Measurements from ENCODE around the gene TBC1D14. TPM values are rescaled to one million over a fixed set of nuclear protein-coding genes. Genes with fewer than 3 reads are reported as not detected.

Gene TBC1D14
- total and polyA plus RNA-seq, 2 of the 8 experiments (the other 6 are each of a cell fraction or from before 2014, with no cell fraction given), result 45.6 to 48.2 TPM

DNA sequence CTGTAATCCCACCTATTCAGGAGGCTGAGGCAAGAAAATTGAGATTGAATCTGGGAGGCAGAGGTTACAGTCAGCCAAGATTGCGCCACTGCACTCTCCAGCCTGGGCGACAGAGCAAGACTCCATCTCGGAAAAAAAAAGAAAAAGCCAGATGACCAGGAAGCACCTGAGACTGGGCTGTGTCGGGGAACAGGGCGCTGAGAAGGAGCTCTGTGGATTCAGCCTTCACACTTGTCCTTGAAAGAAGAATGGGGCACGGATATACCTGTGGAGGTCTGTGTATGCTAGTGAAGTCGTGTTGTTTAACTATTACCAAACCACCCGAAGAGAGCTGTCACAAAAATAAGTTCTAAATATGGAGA is 94.2 kb downstream of the TBC1D14 start (continued):
- TF ChIP-seq, protein P1, sequence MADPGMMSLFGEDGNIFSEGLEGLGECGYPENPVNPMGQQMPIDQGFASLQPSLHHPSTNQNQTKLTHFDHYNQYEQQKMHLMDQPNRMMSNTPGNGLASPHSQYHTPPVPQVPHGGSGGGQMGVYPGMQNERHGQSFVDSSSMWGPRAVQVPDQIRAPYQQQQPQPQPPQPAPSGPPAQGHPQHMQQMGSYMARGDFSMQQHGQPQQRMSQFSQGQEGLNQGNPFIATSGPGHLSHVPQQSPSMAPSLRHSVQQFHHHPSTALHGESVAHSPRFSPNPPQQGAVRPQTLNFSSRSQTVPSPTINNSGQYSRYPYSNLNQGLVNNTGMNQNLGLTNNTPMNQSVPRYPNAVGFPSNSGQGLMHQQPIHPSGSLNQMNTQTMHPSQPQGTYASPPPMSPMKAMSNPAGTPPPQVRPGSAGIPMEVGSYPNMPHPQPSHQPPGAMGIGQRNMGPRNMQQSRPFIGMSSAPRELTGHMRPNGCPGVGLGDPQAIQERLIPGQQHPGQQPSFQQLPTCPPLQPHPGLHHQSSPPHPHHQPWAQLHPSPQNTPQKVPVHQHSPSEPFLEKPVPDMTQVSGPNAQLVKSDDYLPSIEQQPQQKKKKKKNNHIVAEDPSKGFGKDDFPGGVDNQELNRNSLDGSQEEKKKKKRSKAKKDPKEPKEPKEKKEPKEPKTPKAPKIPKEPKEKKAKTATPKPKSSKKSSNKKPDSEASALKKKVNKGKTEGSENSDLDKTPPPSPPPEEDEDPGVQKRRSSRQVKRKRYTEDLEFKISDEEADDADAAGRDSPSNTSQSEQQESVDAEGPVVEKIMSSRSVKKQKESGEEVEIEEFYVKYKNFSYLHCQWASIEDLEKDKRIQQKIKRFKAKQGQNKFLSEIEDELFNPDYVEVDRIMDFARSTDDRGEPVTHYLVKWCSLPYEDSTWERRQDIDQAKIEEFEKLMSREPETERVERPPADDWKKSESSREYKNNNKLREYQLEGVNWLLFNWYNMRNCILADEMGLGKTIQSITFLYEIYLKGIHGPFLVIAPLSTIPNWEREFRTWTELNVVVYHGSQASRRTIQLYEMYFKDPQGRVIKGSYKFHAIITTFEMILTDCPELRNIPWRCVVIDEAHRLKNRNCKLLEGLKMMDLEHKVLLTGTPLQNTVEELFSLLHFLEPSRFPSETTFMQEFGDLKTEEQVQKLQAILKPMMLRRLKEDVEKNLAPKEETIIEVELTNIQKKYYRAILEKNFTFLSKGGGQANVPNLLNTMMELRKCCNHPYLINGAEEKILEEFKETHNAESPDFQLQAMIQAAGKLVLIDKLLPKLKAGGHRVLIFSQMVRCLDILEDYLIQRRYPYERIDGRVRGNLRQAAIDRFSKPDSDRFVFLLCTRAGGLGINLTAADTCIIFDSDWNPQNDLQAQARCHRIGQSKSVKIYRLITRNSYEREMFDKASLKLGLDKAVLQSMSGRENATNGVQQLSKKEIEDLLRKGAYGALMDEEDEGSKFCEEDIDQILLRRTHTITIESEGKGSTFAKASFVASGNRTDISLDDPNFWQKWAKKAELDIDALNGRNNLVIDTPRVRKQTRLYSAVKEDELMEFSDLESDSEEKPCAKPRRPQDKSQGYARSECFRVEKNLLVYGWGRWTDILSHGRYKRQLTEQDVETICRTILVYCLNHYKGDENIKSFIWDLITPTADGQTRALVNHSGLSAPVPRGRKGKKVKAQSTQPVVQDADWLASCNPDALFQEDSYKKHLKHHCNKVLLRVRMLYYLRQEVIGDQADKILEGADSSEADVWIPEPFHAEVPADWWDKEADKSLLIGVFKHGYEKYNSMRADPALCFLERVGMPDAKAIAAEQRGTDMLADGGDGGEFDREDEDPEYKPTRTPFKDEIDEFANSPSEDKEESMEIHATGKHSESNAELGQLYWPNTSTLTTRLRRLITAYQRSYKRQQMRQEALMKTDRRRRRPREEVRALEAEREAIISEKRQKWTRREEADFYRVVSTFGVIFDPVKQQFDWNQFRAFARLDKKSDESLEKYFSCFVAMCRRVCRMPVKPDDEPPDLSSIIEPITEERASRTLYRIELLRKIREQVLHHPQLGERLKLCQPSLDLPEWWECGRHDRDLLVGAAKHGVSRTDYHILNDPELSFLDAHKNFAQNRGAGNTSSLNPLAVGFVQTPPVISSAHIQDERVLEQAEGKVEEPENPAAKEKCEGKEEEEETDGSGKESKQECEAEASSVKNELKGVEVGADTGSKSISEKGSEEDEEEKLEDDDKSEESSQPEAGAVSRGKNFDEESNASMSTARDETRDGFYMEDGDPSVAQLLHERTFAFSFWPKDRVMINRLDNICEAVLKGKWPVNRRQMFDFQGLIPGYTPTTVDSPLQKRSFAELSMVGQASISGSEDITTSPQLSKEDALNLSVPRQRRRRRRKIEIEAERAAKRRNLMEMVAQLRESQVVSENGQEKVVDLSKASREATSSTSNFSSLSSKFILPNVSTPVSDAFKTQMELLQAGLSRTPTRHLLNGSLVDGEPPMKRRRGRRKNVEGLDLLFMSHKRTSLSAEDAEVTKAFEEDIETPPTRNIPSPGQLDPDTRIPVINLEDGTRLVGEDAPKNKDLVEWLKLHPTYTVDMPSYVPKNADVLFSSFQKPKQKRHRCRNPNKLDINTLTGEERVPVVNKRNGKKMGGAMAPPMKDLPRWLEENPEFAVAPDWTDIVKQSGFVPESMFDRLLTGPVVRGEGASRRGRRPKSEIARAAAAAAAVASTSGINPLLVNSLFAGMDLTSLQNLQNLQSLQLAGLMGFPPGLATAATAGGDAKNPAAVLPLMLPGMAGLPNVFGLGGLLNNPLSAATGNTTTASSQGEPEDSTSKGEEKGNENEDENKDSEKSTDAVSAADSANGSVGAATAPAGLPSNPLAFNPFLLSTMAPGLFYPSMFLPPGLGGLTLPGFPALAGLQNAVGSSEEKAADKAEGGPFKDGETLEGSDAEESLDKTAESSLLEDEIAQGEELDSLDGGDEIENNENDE (IDR thresholded peaks at IDR 0.05; ENCODE audit: insufficient replicate concordance, low read length), result no peak
